GM18519 (cell line): ENCODE measurements around the gene RDH12.

Experiments used
- ATAC-seq: cut with Tn5 transposase; IDR thresholded peaks from one replicate; pipeline ENCODE4 v1.9.1; 2021; ENCODE audit warnings: mild to moderate bottlenecking, moderate library complexity; ENCODE audit not compliant: unreplicated experiment, low FRiP score

Gene RDH12

DNA sequence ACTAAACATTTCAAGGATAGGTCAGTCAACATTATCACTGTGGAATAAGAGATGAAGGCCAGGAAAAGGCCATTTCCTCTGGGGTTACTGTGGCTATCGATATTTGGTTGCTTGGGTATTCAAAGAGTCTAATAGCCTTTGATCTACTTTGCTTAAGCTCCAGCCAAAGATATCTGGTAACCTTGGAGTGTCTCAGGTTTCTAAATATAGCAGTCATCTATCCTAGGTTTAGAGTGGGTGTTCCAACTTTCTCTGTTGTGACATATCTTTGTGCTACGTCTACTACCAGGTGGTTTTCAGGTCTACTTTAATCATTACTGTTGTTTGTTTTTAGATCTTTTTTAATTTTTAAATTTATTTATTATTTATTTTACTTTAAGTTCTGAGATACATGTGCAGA is 42.4 kb downstream of the RDH12 start:
- ATAC-seq, result no peak

- no peak for ATAC-seq
Measured at GRCh38 chr14:67746927-67747326, 45.2 kb downstream of the RDH12 start.

- no peak for ATAC-seq
Measured at GRCh38 chr14:67748312-67748711, 46.6 kb downstream of the RDH12 start.

GRCh38 chr14:67749341-67750084 is 47.8 kb downstream of the RDH12 start:
- no peak for ATAC-seq

DNA sequence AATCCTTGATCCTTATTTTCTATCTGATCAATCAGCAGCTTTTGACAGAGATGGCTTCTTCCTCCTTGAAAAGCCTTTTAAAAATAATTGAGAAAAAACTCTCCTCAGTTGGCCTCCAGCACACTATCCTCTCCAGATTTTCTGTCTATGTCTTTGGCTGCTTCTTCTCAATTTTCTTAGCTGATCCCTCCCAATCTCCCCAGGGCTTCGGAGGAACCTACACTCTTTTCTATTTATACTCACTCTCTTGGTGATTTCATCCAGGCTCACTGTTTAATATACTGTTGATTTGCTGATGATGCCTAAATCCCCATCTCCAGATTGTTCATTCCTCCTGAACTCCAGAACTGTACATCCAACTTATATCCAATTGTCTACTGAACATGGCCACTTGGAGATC is 54.8 kb downstream of the RDH12 start:
- no peak for ATAC-seq

DNA sequence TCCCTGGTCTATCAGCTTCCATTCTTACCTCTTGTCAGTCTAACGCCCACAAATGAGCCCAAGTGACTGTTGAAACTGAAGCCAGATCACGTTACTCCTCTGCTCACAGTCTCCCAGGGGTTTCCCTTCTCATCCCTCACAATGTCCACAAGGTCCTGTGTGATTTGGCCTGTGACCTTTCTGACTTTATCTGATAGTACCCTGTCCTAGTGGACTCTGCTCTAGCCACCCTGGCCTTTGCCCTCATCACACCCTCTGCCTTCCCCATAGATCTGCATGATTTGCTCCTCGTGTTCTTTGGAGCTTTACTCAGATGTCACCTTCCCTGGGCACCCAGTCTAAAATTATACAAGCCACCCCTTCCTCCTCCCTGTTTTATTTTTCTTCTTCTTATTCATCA is 55.5 kb downstream of the RDH12 start:
- no peak for ATAC-seq

- no peak for ATAC-seq
Measured at GRCh38 chr14:67759916-67760315, 58.2 kb downstream of the RDH12 start.

DNA sequence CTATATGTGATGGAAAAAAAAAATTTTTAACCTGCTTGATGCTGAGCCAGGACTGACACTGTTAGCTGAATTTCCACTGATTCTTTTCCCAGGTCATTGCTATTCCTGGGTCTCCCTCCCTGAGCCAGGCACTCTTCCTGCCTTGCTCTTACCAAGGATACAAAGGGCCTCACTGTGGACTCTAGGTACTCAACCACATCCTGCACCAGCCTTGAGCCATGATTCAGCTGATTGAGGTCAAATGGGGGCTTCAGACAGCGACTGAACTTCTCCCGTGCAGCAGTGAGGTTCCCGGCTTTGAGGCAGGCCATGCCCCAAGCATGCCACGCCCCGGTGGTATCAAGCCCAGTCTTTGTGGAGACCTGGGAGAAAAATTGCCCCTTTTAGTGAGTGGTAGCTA is 60.4 kb downstream of the RDH12 start:
- no peak for ATAC-seq

DNA sequence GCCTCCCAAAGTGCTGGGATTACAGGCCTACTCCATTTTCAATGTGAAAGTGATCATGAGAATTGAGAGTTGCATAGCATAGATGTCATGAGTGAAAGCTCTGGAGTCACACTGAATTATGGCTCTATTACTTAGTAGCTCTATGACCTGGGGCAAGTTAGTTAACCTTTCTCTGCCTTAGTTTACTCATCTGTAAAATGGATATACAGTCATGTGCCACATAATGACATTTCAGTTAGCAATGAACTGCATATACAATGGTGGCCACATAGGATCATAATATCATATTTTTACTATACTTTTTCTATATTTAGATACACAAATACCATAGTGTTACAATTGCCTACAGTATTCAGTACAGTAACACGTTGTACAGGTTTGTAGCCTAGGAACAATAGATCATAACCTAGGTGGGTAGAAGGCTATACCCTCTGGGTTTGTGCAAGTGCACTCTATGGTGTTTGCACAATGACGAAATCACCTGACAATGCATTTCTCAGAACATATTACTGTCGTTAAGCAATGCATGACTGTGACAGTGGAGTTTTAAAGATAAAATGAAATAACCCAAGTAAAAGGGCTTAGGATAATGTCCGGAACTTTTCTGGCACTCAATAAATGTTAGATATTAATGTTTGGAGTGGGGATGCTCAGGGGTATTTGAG is 61.6 kb downstream of the RDH12 start:
- no peak for ATAC-seq

- ATAC-seq, result no peak
Measured at GRCh38 chr14:67764496-67764895, 62.8 kb downstream of the RDH12 start.

GRCh38 chr14:67765192-67765834 is 63.6 kb downstream of the RDH12 start:
- ATAC-seq, result no peak

DNA sequence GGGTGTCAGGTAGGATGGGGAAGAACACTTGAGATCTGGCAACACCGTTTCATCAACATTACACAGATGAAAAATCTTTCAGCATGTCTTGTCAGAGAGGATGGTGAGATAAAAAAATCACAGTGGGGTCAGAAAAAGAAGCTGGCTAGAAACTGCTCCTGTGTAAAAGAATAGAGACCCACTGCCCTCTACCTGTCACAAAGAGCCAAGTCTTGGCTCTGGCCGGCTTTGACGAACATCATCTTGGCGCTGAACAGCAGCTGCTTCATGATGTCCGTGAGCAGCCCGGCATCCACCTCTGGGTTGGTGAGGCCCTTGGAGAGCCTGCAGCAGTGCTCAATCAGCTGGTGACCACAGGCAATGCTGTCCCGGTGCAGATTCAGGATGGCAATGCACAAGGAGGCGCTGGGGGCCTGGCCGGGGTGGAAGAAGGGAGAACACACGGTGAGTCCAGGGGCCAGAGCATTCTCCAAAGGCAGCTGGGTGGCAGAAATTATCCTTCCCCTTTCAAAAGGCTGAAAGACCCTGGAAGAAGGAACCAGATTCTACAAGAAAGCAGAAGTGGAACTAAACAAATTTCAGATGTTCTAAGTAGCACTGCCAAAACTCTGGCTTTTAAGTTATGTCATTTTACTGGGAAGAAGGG is 64.5 kb downstream of the RDH12 start:
- no peak for ATAC-seq

- no peak for ATAC-seq
Measured at GRCh38 chr14:67768219-67768618, 66.5 kb downstream of the RDH12 start.

GRCh38 chr14:67773844-67774377 is 72.2 kb downstream of the RDH12 start:
- ATAC-seq, result no peak

DNA sequence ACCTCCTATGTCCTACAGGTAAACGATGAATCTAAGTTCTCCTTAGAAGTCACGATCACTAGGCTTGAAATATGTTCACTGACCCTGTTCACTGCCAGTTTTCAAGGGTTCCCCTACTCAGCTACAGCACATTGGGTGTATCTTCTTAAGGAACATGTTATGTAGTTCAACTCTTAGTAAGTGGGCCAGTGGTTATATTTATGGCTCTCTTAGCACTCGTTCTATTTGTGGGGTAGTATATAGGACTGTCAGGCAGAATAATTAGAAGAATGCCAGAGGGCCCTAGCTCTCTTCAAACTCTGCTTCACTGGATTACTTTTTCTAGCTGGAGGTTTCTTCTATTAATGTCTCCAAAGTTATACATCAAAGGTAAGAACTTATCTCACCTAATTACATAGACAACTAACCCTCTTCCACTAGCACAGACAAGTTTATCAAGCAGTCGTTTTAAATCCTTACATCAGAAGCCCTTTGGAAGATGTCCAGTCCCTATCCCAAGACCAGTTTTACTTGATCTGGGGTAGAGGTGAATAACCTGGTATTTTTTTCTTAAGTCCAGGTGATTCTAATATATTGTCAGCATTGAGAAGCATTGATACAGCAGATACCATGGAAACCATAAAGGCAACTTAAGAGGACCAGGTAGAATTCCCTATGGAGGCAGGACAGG is 75.1 kb downstream of the RDH12 start:
- no peak for ATAC-seq

GRCh38 chr14:67778792-67779191 is 77.1 kb downstream of the RDH12 start:
- no peak for ATAC-seq

GRCh38 chr14:67782090-67782489 is 80.4 kb downstream of the RDH12 start:
- ATAC-seq, result no peak
